ENCODE measurements around the gene PCSK7.
A peak's percentile ranks its signal among the peaks of the same experiment; 100 is the strongest.
"Not testable (repeated sequence)": the region's sequence is repeated elsewhere in the genome, so short reads cannot be mapped to it uniquely, and the experiment has no call there.

The PCSK7 gene

DNA sequence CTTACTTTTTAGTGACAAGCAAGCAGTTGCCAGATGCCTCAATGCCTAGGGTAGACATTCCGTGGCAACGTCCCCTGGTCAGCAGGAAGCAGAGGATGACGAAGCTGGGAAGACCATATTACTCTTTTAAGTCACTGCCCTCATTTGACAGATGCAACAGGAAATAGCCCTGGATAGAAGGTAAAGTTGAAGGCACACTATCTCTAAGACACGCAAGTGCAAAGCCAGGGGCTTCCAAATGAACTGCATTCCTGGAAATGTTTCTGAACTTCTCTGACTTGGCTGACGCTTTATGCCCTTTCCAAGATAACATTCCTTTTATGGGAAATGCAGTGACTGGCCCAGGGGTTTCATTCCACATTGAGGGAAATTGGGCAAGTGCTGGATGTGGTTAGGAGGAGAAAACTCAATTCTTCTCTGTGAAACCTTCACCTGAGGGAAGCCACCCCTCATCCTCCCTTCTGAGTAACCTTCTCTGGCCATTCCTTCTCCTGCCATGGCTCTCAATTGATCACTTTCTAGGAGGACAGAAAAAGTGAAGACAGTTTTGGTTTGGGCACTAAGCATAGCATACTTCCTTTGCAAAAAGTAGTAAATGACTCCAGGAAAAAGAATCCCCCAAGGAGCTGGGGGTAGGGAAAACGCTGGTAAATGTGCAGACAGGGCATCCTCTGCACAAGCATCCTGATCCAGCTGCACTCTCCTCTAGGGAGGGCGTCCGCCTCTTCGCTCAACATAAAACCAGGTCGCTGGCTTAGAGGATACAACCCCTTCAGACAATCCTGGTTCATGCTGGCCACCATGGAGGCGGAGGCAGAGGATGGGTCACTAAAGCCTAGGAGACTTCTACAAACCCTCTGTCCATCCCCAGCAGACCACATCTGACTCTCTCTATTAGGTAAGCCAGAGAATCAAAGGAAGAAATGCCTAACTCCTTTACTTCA is 14.5 kb downstream of the PCSK7 start:
- DNase-seq (ENCODE audit: low spot score) (peak; percentile 24), ATAC-seq (ENCODE audit: low read depth) (no peak)
- Histone ChIP-seq H3K36me3 (ENCODE audit: low read depth) (peaks cover 42% of the 10 kb centered on the region), H3K4me3 (ENCODE audit: severe bottlenecking) (no peak overlapping the region), H3K9me3 (ENCODE audit: severe bottlenecking) (no peaks in the 10 kb centered on the region), H3K27ac (ENCODE audit: poor library complexity, severe bottlenecking) (no peak overlapping the region), H3K27me3 (ENCODE audit: insufficient read depth, poor library complexity, severe bottlenecking) (no peaks in the 10 kb centered on the region), H3K4me1 (ENCODE audit: insufficient read depth, poor library complexity, severe bottlenecking) (no peaks in the 10 kb centered on the region)
- TF ChIP-seq, protein P1, sequence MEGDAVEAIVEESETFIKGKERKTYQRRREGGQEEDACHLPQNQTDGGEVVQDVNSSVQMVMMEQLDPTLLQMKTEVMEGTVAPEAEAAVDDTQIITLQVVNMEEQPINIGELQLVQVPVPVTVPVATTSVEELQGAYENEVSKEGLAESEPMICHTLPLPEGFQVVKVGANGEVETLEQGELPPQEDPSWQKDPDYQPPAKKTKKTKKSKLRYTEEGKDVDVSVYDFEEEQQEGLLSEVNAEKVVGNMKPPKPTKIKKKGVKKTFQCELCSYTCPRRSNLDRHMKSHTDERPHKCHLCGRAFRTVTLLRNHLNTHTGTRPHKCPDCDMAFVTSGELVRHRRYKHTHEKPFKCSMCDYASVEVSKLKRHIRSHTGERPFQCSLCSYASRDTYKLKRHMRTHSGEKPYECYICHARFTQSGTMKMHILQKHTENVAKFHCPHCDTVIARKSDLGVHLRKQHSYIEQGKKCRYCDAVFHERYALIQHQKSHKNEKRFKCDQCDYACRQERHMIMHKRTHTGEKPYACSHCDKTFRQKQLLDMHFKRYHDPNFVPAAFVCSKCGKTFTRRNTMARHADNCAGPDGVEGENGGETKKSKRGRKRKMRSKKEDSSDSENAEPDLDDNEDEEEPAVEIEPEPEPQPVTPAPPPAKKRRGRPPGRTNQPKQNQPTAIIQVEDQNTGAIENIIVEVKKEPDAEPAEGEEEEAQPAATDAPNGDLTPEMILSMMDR (IDR thresholded peaks at IDR 0.05; ENCODE audit: poor library complexity, severe bottlenecking): no peak

DNA sequence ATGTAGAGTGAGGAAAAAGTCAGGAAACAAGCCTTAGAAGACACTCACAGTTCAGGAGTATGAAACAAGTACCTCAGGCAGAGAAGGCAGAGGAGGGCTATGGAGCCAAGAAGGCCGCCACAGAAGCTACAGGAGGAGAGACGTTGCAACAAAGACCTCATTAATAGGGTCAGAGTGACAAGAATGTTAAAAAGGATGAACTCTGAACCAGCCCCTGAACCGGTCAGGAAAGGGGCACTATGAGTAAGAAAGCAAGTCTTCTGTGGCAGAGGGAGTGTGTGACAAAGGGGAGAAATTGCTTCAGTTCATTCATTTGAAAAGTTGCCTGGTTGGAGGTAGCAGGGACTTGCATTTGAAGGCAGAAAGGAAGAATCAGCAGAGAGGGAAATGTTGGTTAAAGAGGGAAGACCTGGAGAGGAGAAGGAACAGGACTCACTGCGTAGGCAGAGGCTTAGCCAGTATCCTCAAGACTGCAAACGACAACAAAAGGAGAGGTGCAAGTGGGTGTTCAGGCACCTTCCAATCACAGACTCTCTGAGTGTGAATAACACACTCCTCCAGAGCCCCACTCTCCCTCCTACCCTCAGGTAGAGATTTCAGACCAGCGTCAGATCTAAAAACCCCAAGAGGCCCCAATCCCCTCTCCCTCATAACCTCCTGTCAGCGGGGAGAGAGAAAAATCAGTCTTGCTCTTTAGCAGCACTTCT is 17.3 kb downstream of the PCSK7 start:
- H3K27me3 ChIP-seq (ENCODE audit: insufficient read depth, poor library complexity, severe bottlenecking): no peaks in the 10 kb centered on the region
- ATAC-seq (ENCODE audit: low read depth): no peak
- H3K4me1 ChIP-seq (ENCODE audit: insufficient read depth, poor library complexity, severe bottlenecking): no peaks in the 10 kb centered on the region
- H3K27ac ChIP-seq (ENCODE audit: poor library complexity, severe bottlenecking): no peak overlapping the region
- TF ChIP-seq, protein P1 (IDR thresholded peaks at IDR 0.05; ENCODE audit: poor library complexity, severe bottlenecking): no peak
- no peak for DNase-seq (ENCODE audit: low spot score)
- no peaks in the 10 kb centered on the region for H3K9me3 ChIP-seq (ENCODE audit: severe bottlenecking)
- H3K36me3 ChIP-seq (ENCODE audit: low read depth): peaks cover 37% of the 10 kb centered on the region
- H3K4me3 ChIP-seq (ENCODE audit: severe bottlenecking): no peak overlapping the region

DNA sequence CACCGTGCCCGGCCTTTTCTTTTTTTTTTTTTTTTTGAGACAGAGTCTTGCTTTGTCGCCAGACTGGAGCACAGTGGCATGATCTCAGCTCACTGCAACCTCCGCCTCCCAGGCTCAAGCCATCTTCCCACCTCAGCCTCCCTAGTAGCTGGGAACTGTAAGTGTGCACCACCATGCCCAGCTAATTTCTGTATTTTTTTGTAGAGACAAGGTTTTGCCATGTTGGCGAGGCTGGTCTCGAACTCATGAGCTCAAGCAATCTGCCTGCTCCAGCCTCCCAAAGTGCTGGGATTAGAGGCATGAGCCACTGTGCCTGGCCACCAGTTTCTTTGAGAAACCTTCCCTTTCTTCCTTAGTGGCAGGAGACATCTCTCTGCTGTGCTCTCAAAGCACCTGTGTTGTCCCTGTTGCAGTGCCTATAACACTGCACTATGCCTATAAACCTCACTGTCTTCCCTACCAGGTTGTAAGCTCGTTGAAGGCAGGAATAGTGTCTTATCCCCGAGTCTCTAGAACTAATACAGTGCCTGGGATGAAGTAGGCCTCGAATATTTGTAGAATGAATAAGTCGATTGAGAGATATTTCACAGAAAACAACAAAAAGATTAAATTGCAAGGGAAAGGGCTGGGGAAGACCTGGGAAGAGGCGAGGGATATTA is 19.0 kb downstream of the PCSK7 start:
- no peak for ATAC-seq (ENCODE audit: low read depth)
- DNase-seq (ENCODE audit: low spot score): no peak
- Histone ChIP-seq H3K9me3 (ENCODE audit: severe bottlenecking) (no peaks in the 10 kb centered on the region), H3K4me1 (ENCODE audit: insufficient read depth, poor library complexity, severe bottlenecking) (no peaks in the 10 kb centered on the region), H3K4me3 (ENCODE audit: severe bottlenecking) (no peak overlapping the region), H3K27me3 (ENCODE audit: insufficient read depth, poor library complexity, severe bottlenecking) (no peaks in the 10 kb centered on the region), H3K36me3 (ENCODE audit: low read depth) (peaks cover 22% of the 10 kb centered on the region), H3K27ac (ENCODE audit: poor library complexity, severe bottlenecking) (no peak overlapping the region)
- TF ChIP-seq, protein P1 (IDR thresholded peaks at IDR 0.05; ENCODE audit: poor library complexity, severe bottlenecking): no peak

DNA sequence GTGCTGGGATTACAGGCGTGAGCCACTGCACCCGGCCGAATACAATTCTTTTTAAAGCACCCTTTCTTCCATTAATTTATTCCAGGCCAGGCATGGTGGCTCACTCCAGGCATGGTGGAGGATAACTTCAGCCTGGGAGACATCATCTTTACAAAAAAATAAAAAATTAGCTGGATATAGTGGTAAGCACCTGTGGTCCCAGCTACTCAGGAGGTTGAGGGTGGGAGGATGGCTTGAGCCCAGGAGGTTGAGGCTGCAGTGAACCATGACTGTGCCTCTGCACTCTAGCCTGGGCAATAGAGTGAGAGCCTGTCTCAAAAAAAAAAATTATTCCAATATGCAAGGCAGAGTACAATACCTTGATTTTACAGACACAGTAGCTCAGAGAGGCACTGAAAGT is 21.3 kb downstream of the PCSK7 start:
- Histone ChIP-seq H3K4me1 (ENCODE audit: insufficient read depth, poor library complexity, severe bottlenecking) (no peaks in the 10 kb centered on the region), H3K27ac (ENCODE audit: poor library complexity, severe bottlenecking) (no peak overlapping the region), H3K9me3 (ENCODE audit: severe bottlenecking) (no peaks in the 10 kb centered on the region), H3K27me3 (ENCODE audit: insufficient read depth, poor library complexity, severe bottlenecking) (no peaks in the 10 kb centered on the region), H3K36me3 (ENCODE audit: low read depth) (peaks cover 15% of the 10 kb centered on the region; the same call in 1 of the 2 replicates), H3K4me3 (ENCODE audit: severe bottlenecking) (no peak overlapping the region)
- TF ChIP-seq, protein P1 (IDR thresholded peaks at IDR 0.05; ENCODE audit: poor library complexity, severe bottlenecking): no peak
- ATAC-seq (ENCODE audit: low read depth) (no peak), DNase-seq (ENCODE audit: low spot score) (no peak)

DNA sequence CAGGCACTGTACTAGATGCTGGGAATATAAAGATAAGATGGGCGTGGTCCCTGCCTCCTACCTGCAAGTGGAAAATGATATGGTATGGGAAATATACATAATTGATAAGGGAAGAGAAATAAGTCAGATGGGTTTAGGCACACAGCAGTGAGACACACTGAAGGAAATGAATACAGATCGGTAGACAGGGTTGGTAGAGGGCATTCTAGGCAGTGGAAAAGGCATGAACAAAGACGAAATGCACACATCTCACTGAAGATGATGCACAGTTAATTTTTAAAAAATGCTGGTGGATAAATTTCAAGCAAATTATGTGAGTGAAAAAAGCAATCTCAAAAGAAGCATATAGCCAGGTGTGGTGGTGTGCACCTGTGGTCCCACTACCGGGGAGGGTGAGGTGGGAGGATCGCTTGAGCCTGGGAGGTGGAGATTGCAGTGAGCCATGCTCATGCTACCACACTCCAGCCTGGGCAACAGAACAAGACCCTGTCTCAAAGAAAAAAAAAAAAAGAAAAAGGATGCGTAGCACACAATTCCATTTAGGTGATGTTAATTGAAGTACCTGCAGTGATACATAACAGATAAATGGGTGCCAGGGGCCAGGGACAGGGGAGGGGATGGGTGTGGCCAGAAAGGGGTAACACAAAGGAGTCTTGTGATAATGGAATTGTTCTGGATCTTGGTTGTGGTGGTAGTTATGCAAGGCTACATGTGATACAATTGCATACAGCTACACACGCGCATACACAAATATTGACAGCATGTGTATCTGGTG is 22.3 kb downstream of the PCSK7 start:
- not testable (repeated sequence) for H3K4me3 ChIP-seq (ENCODE audit: severe bottlenecking); DNase-seq (ENCODE audit: low spot score); ATAC-seq (ENCODE audit: low read depth); H3K27ac ChIP-seq (ENCODE audit: poor library complexity, severe bottlenecking); H3K9me3 ChIP-seq (ENCODE audit: severe bottlenecking); H3K27me3 ChIP-seq (ENCODE audit: insufficient read depth, poor library complexity, severe bottlenecking); H3K4me1 ChIP-seq (ENCODE audit: insufficient read depth, poor library complexity, severe bottlenecking)
- peaks cover 16% of the 10 kb centered on the region; the same call in 1 of the 2 replicates for H3K36me3 ChIP-seq (ENCODE audit: low read depth)

DNA sequence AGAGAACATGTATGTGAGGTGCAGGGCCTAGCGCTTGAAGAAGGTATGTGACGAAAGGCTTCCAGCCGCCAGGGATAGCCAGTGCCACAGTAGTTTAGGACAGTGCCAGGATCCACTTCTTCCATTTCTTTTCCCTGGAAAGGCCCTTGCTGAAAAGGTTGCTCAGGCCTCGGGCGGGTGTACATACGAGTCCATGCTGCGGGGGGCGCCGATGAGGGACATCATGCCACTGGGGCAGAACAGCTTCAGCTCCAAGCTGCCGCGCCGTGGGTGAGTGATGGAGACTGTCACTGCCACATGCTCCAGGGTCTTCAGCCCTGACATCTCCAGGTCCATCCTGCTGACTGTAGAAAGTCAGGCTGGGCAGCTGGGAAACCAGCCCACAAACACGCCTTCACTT is 23.2 kb downstream of the PCSK7 start:
- ATAC-seq (ENCODE audit: low read depth); DNase-seq (ENCODE audit: low spot score); H3K4me3 ChIP-seq (ENCODE audit: severe bottlenecking); H3K27me3 ChIP-seq (ENCODE audit: insufficient read depth, poor library complexity, severe bottlenecking); H3K9me3 ChIP-seq (ENCODE audit: severe bottlenecking); H3K4me1 ChIP-seq (ENCODE audit: insufficient read depth, poor library complexity, severe bottlenecking); H3K27ac ChIP-seq (ENCODE audit: poor library complexity, severe bottlenecking): not testable (repeated sequence)
- H3K36me3 ChIP-seq (ENCODE audit: low read depth): 0 out of 2 replicates have a peak, but pooled peaks cover 11% of the 10 kb centered on the region

DNA sequence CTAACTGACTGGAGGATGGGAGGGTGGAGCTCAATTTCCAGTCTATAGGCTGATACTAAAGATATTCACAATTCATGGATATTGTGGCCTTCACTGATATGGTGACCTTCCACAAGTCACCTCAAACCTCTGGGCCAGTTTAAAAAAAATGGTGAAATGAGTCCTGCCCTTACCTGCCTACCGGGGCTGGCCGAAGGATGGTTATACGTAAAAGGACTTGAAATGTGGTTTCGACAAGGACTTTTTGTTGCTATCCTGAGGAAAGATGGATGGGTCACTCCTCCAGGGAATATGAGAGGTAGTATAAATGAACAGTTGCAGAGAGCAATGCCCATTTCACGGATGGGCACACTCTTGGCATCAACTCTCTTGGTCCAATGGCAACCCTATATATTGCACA is 24.4 kb downstream of the PCSK7 start:
- not testable (repeated sequence) for H3K4me3 ChIP-seq (ENCODE audit: severe bottlenecking); H3K27ac ChIP-seq (ENCODE audit: poor library complexity, severe bottlenecking); DNase-seq (ENCODE audit: low spot score); ATAC-seq (ENCODE audit: low read depth); H3K9me3 ChIP-seq (ENCODE audit: severe bottlenecking); H3K4me1 ChIP-seq (ENCODE audit: insufficient read depth, poor library complexity, severe bottlenecking); H3K27me3 ChIP-seq (ENCODE audit: insufficient read depth, poor library complexity, severe bottlenecking)
- 0 out of 2 replicates have a peak, but pooled peaks cover 11% of the 10 kb centered on the region for H3K36me3 ChIP-seq (ENCODE audit: low read depth)
